Esophagus squamous epithelium (tissue), 4 donors: Measurements from ENCODE around the gene TAOK1.

ENCODE experiments used
- POLR2A ChIP-seq, 4 donors: fragments of 450-650 bp; IDR thresholded peaks; one replicate each; pipeline ENCODE4 v1.6.1; 2017; ENCODE audit warnings: antibody characterized with exemption in 4 of 4, mild to moderate bottlenecking in 4 of 4, moderate library complexity in 3 of 4
- TF ChIP-seq, protein P1 (sequence below), 6 experiments: fragments of 450-650 bp in 4 of 6; fragments of 200-600 bp in 2 of 6; sonication (generic) in 2 of 6; IDR thresholded peaks; one replicate each; pipeline ENCODE4 v1.5.1; 2016 to 2019; ENCODE audit warnings: antibody characterized with exemption in 6 of 6, mild to moderate bottlenecking in 4 of 6, moderate library complexity in 4 of 6

DNA sequence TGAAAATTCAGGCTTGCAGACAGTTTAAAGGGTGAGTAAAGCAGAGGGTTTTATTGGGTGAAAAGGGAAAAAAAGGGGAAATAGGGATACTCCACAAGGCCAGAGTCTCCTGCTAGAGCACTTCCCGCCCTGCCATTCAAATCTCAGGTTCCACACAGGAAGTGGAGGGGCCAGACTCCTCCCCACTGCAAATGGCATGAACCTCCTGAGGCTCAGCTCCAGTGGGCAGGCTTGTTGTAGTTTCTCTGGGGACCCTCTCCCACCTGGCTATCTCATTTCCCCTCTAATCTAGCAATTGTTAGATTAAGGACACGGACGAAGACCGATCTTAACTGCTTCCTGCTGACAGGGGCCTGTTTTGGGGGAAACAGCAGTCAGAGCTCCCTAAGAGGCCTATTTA lies 43.4 kb downstream of the TAOK1 start:
- no peak for TF ChIP-seq POLR2A (IDR thresholded peaks at IDR 0.05)
- TF ChIP-seq, protein P1, sequence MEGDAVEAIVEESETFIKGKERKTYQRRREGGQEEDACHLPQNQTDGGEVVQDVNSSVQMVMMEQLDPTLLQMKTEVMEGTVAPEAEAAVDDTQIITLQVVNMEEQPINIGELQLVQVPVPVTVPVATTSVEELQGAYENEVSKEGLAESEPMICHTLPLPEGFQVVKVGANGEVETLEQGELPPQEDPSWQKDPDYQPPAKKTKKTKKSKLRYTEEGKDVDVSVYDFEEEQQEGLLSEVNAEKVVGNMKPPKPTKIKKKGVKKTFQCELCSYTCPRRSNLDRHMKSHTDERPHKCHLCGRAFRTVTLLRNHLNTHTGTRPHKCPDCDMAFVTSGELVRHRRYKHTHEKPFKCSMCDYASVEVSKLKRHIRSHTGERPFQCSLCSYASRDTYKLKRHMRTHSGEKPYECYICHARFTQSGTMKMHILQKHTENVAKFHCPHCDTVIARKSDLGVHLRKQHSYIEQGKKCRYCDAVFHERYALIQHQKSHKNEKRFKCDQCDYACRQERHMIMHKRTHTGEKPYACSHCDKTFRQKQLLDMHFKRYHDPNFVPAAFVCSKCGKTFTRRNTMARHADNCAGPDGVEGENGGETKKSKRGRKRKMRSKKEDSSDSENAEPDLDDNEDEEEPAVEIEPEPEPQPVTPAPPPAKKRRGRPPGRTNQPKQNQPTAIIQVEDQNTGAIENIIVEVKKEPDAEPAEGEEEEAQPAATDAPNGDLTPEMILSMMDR (IDR thresholded peaks at IDR 0.05), result no peak
